ENCODE data around the gene PEX26.

DNA sequence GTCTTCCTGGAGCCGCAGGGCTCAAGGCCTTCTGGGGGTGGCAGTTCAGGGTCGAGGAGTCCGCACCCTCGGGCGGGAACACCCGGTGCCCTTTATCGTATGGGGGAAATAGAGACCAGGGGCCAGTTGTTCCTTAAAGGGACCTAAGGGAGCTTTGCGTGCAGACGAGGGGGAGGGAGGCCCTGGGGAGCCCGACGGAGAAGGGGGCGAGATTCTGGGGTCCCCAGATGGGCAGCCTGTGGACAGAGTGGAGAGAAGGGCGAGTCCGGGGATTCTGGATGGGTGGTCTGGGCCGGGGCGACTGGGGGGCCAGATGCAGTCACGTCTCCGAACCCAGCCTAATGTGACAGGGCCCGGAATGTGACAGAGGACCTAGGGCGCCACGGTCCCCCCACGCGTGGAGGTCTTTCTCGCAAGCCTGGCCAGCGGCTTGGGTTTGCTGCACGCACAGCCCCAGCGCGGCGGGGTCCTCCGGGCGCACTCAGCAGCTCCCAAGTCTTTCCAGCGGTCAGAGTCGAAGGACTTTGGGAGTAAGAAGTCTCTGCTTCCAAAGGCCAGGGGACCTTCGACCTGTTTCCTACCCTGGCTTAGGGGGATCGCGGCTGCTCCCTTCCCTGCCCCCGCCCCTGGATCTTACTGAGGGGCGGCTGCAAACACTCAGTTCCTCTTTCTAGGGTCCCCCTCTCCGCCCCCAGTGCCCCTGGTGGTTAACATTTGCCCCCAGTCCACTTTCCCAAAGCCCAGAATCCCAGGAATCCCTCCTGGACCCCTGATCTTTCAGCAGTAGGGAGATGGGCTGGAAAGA, 33.4 kb downstream of the PEX26 start:
- TF ChIP-seq, protein P1, sequence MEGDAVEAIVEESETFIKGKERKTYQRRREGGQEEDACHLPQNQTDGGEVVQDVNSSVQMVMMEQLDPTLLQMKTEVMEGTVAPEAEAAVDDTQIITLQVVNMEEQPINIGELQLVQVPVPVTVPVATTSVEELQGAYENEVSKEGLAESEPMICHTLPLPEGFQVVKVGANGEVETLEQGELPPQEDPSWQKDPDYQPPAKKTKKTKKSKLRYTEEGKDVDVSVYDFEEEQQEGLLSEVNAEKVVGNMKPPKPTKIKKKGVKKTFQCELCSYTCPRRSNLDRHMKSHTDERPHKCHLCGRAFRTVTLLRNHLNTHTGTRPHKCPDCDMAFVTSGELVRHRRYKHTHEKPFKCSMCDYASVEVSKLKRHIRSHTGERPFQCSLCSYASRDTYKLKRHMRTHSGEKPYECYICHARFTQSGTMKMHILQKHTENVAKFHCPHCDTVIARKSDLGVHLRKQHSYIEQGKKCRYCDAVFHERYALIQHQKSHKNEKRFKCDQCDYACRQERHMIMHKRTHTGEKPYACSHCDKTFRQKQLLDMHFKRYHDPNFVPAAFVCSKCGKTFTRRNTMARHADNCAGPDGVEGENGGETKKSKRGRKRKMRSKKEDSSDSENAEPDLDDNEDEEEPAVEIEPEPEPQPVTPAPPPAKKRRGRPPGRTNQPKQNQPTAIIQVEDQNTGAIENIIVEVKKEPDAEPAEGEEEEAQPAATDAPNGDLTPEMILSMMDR (conservative IDR thresholded peaks at IDR 0.05; ENCODE audit: low read depth, low read length), result no peak
- TF ChIP-seq EZH2 (IDR thresholded peaks at IDR 0.05; ENCODE audit: low read length, unreplicated experiment) (no peak), EZH2phosphoT487 (IDR thresholded peaks at IDR 0.05; ENCODE audit: borderline replicate concordance, low read length) (no peak)

Data from PC-3 (cell line).